AG10803 (cell line): ENCODE results near the gene PRDM15.

ENCODE experiments used
- DNase-seq: peaks from one replicate; pipeline ENCODE4 v3.0.0; 2010; ENCODE audit warnings: low read depth
- H3K4me3 ChIP-seq: 2 replicates; pipeline ENCODE4 v1.5.1; 2011; ENCODE audit warnings: mild to moderate bottlenecking, low read length, control low read depth
- CTCF ChIP-seq: conservative IDR thresholded peaks from 2 replicates; pipeline ENCODE4 v1.5.1; 2011; ENCODE audit warnings: mild to moderate bottlenecking, low read length, control low read depth, inconsistent platforms

Gene PRDM15

DNA sequence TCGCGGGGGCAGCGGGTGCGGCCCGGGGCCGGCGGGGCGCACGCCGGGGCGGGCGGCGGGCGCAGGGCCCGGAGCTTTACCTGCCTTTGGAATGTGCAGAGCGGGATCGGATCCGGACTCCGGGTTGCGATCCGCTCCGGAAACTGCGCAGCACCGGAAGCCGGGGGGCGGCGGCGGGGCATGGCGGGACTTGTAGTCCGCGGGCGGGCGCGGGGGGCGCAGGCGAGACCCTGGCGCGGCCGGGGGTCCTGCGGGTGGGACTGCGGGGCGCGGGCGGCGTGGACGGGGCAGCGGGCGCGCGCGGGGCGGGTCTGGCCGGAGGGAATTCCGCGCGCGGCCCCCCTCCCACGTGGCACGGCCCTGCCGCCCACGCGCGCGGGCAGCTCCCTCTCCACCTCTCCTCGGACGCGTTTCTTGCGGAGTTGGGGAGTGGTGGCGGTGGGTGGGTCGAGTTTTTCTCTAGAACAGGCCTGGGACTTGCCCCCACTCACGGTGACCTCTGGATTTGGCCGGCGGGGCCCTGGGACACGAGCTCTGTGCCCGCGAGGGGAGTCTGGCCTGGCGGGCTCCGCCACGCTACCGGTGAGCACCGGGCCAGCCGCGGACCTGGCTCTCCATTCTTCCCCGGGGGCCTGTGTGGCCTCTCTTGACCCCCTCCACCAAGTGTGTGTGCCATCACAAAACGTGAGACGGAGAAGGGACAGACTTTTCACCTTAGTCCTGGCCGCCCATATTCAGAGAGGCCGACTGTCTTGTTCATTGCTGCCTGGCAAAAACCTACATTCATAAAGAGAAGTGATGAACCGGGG lies at the start of gene PRDM15:
Gene PRDM15, minus strand, starts transcription at position 155 of the 809 bp plus-strand sequence. CDS start 18,981 bp downstream, outside the sequence.
- DNase-seq = peak; percentile 91
- H3K4me3 ChIP-seq = peak within 1 kb of the TSS; percentile 83
- TF ChIP-seq CTCF = no peak

GRCh38 chr21:41928621-41929220 lies 49.6 kb upstream of the PRDM15 start:
- no peak overlapping the region for H3K4me3 ChIP-seq
- DNase-seq = no peak
- no peak for TF ChIP-seq CTCF

DNA sequence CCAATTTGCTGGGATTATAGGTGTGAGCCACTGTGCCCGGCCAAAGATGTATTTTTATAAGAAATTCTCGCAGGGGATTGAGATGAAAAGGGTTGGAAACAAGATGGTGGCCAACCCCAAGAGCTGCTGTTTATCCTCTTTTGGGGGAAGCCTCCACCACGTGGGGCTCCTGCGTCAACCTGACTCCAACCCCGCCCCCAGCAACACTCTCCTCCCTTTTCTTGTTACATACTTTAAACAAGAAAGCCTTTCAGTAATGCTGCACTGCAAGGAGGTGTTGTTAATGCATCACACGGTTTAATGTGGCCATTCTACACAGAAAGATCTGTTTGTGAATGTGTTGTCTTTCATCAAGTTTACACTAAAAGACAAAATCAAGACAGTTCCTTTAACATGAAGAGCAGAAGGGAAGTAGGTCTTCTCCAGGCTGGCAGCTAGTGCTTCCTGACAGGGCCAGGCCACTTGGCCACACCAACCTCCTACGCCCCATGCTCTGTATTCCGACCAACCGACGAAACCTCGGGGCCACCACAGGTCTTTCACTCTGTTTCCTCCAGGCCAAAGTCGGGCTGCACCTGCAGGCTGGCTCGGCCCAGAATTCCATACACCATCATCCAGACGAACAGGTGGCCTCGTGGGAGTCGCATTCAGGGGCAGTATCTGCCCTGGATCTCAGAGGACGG lies 48.7 kb upstream of the PRDM15 start:
- no peak overlapping the region for H3K4me3 ChIP-seq
- no peak for DNase-seq
- no peak for TF ChIP-seq CTCF

DNA sequence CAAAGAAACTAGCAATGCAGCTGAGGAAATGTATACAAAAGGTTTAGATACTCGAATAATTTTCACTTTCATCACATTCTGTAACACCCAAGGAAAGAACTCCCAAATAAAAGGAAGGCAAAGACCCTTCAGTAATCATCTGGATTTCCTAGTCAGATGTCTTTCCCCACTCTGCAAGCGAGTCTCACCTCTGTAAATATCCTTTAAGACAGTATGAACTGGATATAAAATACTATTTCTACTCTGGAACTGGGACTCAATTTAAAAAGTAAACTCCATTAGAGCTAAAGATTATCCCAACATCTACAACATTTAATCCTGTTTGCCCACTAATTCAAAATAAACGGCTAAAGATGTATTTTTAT lies 47.6 kb upstream of the PRDM15 start:
- no peak for DNase-seq
- no peak for TF ChIP-seq CTCF
- H3K4me3 ChIP-seq = peak overlapping the region; percentile 55

- DNase-seq = peak; percentile 54
- peak overlapping the region; percentile 55 for H3K4me3 ChIP-seq
- TF ChIP-seq CTCF = no peak
Observed at GRCh38 chr21:41926117-41926806, 47.1 kb upstream of the PRDM15 start.

DNA sequence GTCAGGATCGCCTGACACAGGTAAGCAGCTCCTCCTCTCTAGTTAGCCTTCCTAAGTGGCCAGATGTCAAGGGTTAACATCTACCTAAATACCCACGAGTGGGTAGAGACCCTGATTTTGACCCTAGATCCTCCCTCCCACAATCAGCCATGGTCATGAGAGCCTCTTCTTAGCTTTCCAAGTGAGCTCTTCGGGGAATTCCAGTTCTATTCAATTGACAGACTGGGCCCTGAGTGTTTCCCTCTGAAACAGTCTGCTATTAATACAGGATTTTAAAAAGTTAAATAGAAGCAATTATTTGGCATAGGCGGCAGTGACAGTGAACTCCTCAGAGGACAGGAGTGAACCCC lies 46.6 kb upstream of the PRDM15 start:
- DNase-seq = no peak
- peak overlapping the region; percentile 55; the same call in 1 of the 2 replicates for H3K4me3 ChIP-seq
- TF ChIP-seq CTCF = no peak
